HepG2 (cell line): Measurements from ENCODE around the gene UNKL.

Experiments used
- CTCF ChIP-seq: sonication (generic); formaldehyde crosslinking; IDR thresholded peaks from 2 replicates; pipeline ENCODE4 v1.5.0; 2020; ENCODE audit warnings: mild to moderate bottlenecking, missing genetic modification reagents, moderate library complexity
- IRF2 ChIP-seq: IDR thresholded peaks from 2 replicates; pipeline ENCODE4 v1.6.1; 2018; ENCODE audit warnings: missing genetic modification reagents, missing compliant biosample characterization
- MAX ChIP-seq: IDR thresholded peaks from 2 replicates; pipeline ENCODE4 v1.6.1; 2012; ENCODE audit warnings: inconsistent platforms
- NBN ChIP-seq: fragments of 450-650 bp; conservative IDR thresholded peaks from 2 replicates; pipeline ENCODE4 v1.6.1; 2017
- SRSF1 ChIP-seq: fragments of 200-400 bp; formaldehyde crosslinking; optimal IDR thresholded peaks from 2 replicates; pipeline ENCODE3; 2017; ENCODE audit warnings: mild to moderate bottlenecking, low read depth, low read length, moderate library complexity
- ZNF263 ChIP-seq: sonication (generic); formaldehyde crosslinking; IDR thresholded peaks from 2 replicates; pipeline ENCODE4 v1.4.0; 2020; ENCODE audit warnings: missing genetic modification reagents
- ZNF564 ChIP-seq: sonication (generic); formaldehyde crosslinking; IDR thresholded peaks from 2 replicates; pipeline ENCODE4 v1.8.1; 2023; ENCODE audit warnings: mild to moderate bottlenecking, missing genetic modification reagents
- ZNF788 ChIP-seq: sonication (generic); formaldehyde crosslinking; IDR thresholded peaks from 2 replicates; pipeline ENCODE4 v1.5.0; 2020; ENCODE audit warnings: mild to moderate bottlenecking, missing genetic modification reagents, borderline replicate concordance
- ZNF792 ChIP-seq: IDR thresholded peaks from 2 replicates; pipeline ENCODE4 v1.6.1; 2016

GRCh38 chr16:1429012-1429411, 14.5 kb upstream of the UNKL start:
- TF ChIP-seq ZNF263 (CRISPR knock-in tag) (no peak), IRF2 (CRISPR knock-in tag) (no peak), ZNF564 (no peak), CTCF (CRISPR knock-in tag) (no peak), ZNF792 (no peak), SRSF1 (no peak), MAX (no peak), ZNF788 (CRISPR knock-in tag) (no peak), NBN (no peak)
